HCT116 (cell line): Measurements from ENCODE around the gene PPIC.

ENCODE experiments used
- EZH2 ChIP-seq: fragments of 200-600 bp; sonication (generic); IDR thresholded peaks from 2 replicates; pipeline ENCODE4 v1.6.1; 2017; ENCODE audit warnings: antibody characterized with exemption, mixed run types
- POLR2A ChIP-seq: IDR thresholded peaks from 2 replicates; pipeline ENCODE4 v1.7.0; 2011; ENCODE audit warnings: borderline replicate concordance; ENCODE audit not compliant: insufficient read depth, insufficient read length; ENCODE audit errors: extremely low read depth
- SP1 ChIP-seq: IDR thresholded peaks from 2 replicates; pipeline ENCODE4 v1.6.1; 2012; ENCODE audit warnings: low read depth
- TCF7L2 ChIP-seq: IDR thresholded peaks from 2 replicates; pipeline ENCODE4 v1.7.0; 2011; ENCODE audit warnings: borderline replicate concordance, inconsistent platforms; ENCODE audit not compliant: insufficient read depth, insufficient read length; ENCODE audit errors: extremely low read depth
- ZNF274 ChIP-seq: fragments of 200-500 bp; sonication (Bioruptor generic); IDR thresholded peaks from 2 replicates; pipeline ENCODE4 v1.6.1; 2014; ENCODE audit warnings: mild to moderate bottlenecking, low read depth, low read length, inconsistent platforms
- TF ChIP-seq, protein P1 (sequence below), 3 experiments: fragments of 200-600 bp in 1 of 3; sonication (generic) in 1 of 3; IDR thresholded peaks in 2 of 3; conservative IDR thresholded peaks in 1 of 3; 2 replicates each; pipeline ENCODE4 v1.5.1; 2012 to 2017; ENCODE audit warnings: low read depth in 2 of 3, low read length in 2 of 3, antibody characterized with exemption in 1 of 3, borderline replicate concordance in 1 of 3, control low read depth in 1 of 3, mild to moderate bottlenecking in 1 of 3, mixed read lengths in 1 of 3, mixed run types in 1 of 3, moderate library complexity in 1 of 3; ENCODE audit not compliant: insufficient read depth in 1 of 3
- TF ChIP-seq, protein P2 (sequence below): IDR thresholded peaks from 2 replicates; pipeline ENCODE4 v1.6.1; 2012

DNA sequence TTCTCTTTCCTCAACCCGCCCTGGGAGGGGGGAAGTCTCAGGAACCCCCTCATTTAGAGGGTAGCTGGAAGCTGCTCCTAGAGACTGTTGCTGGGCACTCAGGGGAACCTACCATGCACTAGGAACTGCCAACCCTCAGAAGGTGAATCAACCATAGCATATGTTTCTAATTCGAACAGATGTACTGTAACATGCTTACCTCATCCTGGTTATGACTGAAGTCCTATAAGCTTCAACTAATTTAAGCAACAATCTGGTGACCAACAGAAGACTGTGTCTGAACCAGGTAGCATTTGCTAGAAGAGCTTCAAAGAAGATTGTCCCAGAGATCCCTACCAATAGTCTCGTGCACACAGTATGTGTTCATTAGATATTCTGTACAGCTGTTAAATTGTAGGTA, 46.8 kb upstream of the PPIC start:
- TF ChIP-seq, protein P1, sequence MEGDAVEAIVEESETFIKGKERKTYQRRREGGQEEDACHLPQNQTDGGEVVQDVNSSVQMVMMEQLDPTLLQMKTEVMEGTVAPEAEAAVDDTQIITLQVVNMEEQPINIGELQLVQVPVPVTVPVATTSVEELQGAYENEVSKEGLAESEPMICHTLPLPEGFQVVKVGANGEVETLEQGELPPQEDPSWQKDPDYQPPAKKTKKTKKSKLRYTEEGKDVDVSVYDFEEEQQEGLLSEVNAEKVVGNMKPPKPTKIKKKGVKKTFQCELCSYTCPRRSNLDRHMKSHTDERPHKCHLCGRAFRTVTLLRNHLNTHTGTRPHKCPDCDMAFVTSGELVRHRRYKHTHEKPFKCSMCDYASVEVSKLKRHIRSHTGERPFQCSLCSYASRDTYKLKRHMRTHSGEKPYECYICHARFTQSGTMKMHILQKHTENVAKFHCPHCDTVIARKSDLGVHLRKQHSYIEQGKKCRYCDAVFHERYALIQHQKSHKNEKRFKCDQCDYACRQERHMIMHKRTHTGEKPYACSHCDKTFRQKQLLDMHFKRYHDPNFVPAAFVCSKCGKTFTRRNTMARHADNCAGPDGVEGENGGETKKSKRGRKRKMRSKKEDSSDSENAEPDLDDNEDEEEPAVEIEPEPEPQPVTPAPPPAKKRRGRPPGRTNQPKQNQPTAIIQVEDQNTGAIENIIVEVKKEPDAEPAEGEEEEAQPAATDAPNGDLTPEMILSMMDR (IDR thresholded peaks at IDR 0.05 in 2 of 3, conservative IDR thresholded peaks at IDR 0.05 in 1 of 3; ENCODE audit: borderline replicate concordance in 1 of 3, insufficient read depth in 1 of 3, low read depth in 2 of 3, low read length in 2 of 3) = no peak
- no peak for TF ChIP-seq TCF7L2
- TF ChIP-seq SP1 = no peak
- TF ChIP-seq ZNF274 = no peak
- TF ChIP-seq, protein P2, sequence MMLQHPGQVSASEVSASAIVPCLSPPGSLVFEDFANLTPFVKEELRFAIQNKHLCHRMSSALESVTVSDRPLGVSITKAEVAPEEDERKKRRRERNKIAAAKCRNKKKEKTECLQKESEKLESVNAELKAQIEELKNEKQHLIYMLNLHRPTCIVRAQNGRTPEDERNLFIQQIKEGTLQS = no peak
- TF ChIP-seq EZH2 = no peak
- no peak for TF ChIP-seq POLR2A
